ENCODE data around the gene ZFP57. TPM values are rescaled to one million over a fixed set of nuclear protein-coding genes. Genes with fewer than 3 reads are reported as not detected.

The ZFP57 gene
- total and polyA plus RNA-seq, 2 experiments from 2014 or later, result 0.59 to 0.84 TPM

GRCh38 chr6:29678114-29678513 is 2.8 kb downstream of the ZFP57 start (continued):
- TF ChIP-seq, protein P1, sequence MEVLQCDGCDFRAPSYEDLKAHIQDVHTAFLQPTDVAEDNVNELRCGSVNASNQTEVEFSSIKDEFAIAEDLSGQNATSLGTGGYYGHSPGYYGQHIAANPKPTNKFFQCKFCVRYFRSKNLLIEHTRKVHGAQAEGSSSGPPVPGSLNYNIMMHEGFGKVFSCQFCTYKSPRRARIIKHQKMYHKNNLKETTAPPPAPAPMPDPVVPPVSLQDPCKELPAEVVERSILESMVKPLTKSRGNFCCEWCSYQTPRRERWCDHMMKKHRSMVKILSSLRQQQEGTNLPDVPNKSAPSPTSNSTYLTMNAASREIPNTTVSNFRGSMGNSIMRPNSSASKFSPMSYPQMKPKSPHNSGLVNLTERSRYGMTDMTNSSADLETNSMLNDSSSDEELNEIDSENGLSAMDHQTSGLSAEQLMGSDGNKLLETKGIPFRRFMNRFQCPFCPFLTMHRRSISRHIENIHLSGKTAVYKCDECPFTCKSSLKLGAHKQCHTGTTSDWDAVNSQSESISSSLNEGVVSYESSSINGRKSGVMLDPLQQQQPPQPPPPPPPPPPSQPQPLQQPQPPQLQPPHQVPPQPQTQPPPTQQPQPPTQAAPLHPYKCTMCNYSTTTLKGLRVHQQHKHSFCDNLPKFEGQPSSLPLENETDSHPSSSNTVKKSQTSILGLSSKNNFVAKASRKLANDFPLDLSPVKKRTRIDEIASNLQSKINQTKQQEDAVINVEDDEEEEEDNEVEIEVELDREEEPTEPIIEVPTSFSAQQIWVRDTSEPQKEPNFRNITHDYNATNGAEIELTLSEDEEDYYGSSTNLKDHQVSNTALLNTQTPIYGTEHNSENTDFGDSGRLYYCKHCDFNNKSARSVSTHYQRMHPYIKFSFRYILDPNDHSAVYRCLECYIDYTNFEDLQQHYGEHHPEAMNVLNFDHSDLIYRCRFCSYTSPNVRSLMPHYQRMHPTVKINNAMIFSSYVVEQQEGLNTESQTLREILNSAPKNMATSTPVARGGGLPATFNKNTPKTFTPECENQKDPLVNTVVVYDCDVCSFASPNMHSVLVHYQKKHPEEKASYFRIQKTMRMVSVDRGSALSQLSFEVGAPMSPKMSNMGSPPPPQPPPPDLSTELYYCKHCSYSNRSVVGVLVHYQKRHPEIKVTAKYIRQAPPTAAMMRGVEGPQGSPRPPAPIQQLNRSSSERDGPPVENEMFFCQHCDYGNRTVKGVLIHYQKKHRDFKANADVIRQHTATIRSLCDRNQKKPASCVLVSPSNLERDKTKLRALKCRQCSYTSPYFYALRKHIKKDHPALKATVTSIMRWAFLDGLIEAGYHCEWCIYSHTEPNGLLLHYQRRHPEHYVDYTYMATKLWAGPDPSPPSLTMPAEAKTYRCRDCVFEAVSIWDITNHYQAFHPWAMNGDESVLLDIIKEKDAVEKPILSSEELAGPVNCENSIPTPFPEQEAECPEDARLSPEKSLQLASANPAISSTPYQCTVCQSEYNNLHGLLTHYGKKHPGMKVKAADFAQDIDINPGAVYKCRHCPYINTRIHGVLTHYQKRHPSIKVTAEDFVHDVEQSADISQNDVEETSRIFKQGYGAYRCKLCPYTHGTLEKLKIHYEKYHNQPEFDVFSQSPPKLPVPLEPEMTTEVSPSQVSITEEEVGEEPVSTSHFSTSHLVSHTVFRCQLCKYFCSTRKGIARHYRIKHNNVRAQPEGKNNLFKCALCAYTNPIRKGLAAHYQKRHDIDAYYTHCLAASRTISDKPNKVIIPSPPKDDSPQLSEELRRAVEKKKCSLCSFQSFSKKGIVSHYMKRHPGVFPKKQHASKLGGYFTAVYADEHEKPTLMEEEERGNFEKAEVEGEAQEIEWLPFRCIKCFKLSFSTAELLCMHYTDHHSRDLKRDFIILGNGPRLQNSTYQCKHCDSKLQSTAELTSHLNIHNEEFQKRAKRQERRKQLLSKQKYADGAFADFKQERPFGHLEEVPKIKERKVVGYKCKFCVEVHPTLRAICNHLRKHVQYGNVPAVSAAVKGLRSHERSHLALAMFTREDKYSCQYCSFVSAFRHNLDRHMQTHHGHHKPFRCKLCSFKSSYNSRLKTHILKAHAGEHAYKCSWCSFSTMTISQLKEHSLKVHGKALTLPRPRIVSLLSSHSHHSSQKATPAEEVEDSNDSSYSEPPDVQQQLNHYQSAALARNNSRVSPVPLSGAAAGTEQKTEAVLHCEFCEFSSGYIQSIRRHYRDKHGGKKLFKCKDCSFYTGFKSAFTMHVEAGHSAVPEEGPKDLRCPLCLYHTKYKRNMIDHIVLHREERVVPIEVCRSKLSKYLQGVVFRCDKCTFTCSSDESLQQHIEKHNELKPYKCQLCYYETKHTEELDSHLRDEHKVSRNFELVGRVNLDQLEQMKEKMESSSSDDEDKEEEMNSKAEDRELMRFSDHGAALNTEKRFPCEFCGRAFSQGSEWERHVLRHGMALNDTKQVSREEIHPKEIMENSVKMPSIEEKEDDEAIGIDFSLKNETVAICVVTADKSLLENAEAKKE (CRISPR knock-in tag; IDR thresholded peaks at IDR 0.05), result no peak
- TF ChIP-seq EZH2 (IDR thresholded peaks at IDR 0.05; ENCODE audit: low read depth, unreplicated experiment) (no peak), EZH2phosphoT487 (IDR thresholded peaks at IDR 0.05; ENCODE audit: unreplicated experiment) (no peak), CREB1 (CRISPR knock-in tag; IDR thresholded peaks at IDR 0.05; ENCODE audit: low read depth) (no peak), ZNF114 (CRISPR knock-in tag; IDR thresholded peaks at IDR 0.05) (no peak), ZNF331 (CRISPR knock-in tag; IDR thresholded peaks at IDR 0.05; ENCODE audit: low read depth) (no peak)
- TF ChIP-seq, protein P2, sequence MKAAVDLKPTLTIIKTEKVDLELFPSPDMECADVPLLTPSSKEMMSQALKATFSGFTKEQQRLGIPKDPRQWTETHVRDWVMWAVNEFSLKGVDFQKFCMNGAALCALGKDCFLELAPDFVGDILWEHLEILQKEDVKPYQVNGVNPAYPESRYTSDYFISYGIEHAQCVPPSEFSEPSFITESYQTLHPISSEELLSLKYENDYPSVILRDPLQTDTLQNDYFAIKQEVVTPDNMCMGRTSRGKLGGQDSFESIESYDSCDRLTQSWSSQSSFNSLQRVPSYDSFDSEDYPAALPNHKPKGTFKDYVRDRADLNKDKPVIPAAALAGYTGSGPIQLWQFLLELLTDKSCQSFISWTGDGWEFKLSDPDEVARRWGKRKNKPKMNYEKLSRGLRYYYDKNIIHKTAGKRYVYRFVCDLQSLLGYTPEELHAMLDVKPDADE (IDR thresholded peaks at IDR 0.05), result no peak

- Histone ChIP-seq H2AFZ (no peak overlapping the region), H3K27ac (ENCODE audit: low read depth) (peak overlapping the region; percentile 20; the same call in 1 of the 2 replicates), H3K9me2 (ENCODE audit: insufficient read depth) (peaks cover 13% of the 10 kb centered on the region), H3K79me2 (replicated peaks; ENCODE audit: insufficient read depth) (no peaks in the 10 kb centered on the region), H3K36me3 (ENCODE audit: insufficient read depth) (no peaks in the 10 kb centered on the region; the same call in 1 of the 2 replicates), H4K20me1 (replicated peaks; ENCODE audit: insufficient read depth) (no peaks in the 10 kb centered on the region), H3K4me1 (ENCODE audit: insufficient read depth) (peaks cover 8% of the 10 kb centered on the region; the same call in 1 of the 2 replicates), H3K27me3 (ENCODE audit: insufficient read depth) (no peaks in the 10 kb centered on the region), H3F3A (replicated peaks; ENCODE audit: low read depth) (0 out of 2 replicates have a peak, but pooled peaks cover 5% of the 10 kb centered on the region), H3K4me3 (no peak overlapping the region), H3K4me2 (no peak overlapping the region)
- H3K9me3 Mint-ChIP-seq, result peaks cover 6% of the 10 kb centered on the region; the same call in 1 of the 3 replicates
- DNase-seq (ENCODE audit: low spot score) (no peak), ATAC-seq (peak; percentile 86)
- no peaks in the 10 kb centered on the region; the same call in 2 of the 3 replicates for H3K36me3 Mint-ChIP-seq (ENCODE audit: low read depth)
- H3K27me3 Mint-ChIP-seq (ENCODE audit: insufficient read depth, low read depth, poor library complexity), result peaks cover 7% of the 10 kb centered on the region
- H3K27ac Mint-ChIP-seq, result peak overlapping the region; percentile 88; the same call in 1 of the 2 replicates
- no peak for TF ChIP-seq ZNF331 (CRISPR knock-in tag; IDR thresholded peaks at IDR 0.05; ENCODE audit: low read depth)
- TF ChIP-seq JUNB (IDR thresholded peaks at IDR 0.05; ENCODE audit: unreplicated experiment), result no peak
- no peak for TF ChIP-seq EZH2phosphoT487 (IDR thresholded peaks at IDR 0.05; ENCODE audit: unreplicated experiment)
- no peak for TF ChIP-seq CREB1 (CRISPR knock-in tag; IDR thresholded peaks at IDR 0.05; ENCODE audit: low read depth)
- TF ChIP-seq ZNF114 (CRISPR knock-in tag; IDR thresholded peaks at IDR 0.05), result no peak
- TF ChIP-seq, protein P2 (IDR thresholded peaks at IDR 0.05), result no peak
- no peak for TF ChIP-seq STAT1 (IDR thresholded peaks at IDR 0.05; ENCODE audit: unreplicated experiment)
- TF ChIP-seq, protein P3, sequence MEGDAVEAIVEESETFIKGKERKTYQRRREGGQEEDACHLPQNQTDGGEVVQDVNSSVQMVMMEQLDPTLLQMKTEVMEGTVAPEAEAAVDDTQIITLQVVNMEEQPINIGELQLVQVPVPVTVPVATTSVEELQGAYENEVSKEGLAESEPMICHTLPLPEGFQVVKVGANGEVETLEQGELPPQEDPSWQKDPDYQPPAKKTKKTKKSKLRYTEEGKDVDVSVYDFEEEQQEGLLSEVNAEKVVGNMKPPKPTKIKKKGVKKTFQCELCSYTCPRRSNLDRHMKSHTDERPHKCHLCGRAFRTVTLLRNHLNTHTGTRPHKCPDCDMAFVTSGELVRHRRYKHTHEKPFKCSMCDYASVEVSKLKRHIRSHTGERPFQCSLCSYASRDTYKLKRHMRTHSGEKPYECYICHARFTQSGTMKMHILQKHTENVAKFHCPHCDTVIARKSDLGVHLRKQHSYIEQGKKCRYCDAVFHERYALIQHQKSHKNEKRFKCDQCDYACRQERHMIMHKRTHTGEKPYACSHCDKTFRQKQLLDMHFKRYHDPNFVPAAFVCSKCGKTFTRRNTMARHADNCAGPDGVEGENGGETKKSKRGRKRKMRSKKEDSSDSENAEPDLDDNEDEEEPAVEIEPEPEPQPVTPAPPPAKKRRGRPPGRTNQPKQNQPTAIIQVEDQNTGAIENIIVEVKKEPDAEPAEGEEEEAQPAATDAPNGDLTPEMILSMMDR (conservative IDR thresholded peaks at IDR 0.05; ENCODE audit: low read depth in 2 of 2), result no peak
- no peak for TF ChIP-seq EZH2 (IDR thresholded peaks at IDR 0.05; ENCODE audit: low read depth, unreplicated experiment)
- TF ChIP-seq NANOG (IDR thresholded peaks at IDR 0.05; ENCODE audit: borderline replicate concordance), result no peak
- H3K4me1 Mint-ChIP-seq, result peaks cover 28% of the 10 kb centered on the region
- no peak overlapping the region for H3K4me3 Mint-ChIP-seq
Measured at GRCh38 chr6:29676981-29677601, 3.9 kb downstream of the ZFP57 start.

All from GM23338 (cell line).